GM18951 (cell line): ENCODE measurements around the gene NSD1.
A peak's percentile ranks its signal among the peaks of the same experiment; 100 is the strongest.

Source experiments
- POLR2A ChIP-seq: IDR thresholded peaks from 4 replicates; pipeline ENCODE4 v1.6.1; 2011; ENCODE audit warnings: mild to moderate bottlenecking; ENCODE audit not compliant: insufficient read length, insufficient read depth; ENCODE audit errors: extremely low read depth
- in situ Hi-C: fragments of 300-500 bp; cut with MboI; formaldehyde crosslinking; loops from one replicate; pipeline ENCODE4 v1.12.0; 2022; ENCODE audit warnings: low sequenced_read_pairs, mixed read lengths, inconsistent platforms; ENCODE audit not compliant: unreplicated experiment

Gene NSD1

GRCh38 chr5:177330991-177331842 is 197.6 kb downstream of the NSD1 start:
- TF ChIP-seq POLR2A, result peak; percentile 25

GRCh38 chr5:177332031-177332895 is 198.7 kb downstream of the NSD1 start:
- in situ Hi-C loops, result no loop called here
- TF ChIP-seq POLR2A, result no peak

More at GRCh38 chr5:177330991-177331842, 197.6 kb downstream of the NSD1 start:
- in situ Hi-C loops, result no loop called here

GRCh38 chr5:177332896-177333260 is 199.3 kb downstream of the NSD1 start:
- in situ Hi-C loops, result no loop called here
- TF ChIP-seq POLR2A, result no peak

GRCh38 chr5:177333420-177334154 is 200.0 kb downstream of the NSD1 start:
- in situ Hi-C loops, result no loop called here

GRCh38 chr5:177334155-177334551 is 200.6 kb downstream of the NSD1 start:
- in situ Hi-C loops, result no loop called here

More at GRCh38 chr5:177333420-177334154, 200.0 kb downstream of the NSD1 start:
- no peak for TF ChIP-seq POLR2A

GRCh38 chr5:177334781-177335700 is 201.5 kb downstream of the NSD1 start:
- in situ Hi-C loops, result no loop called here

More at GRCh38 chr5:177334155-177334551, 200.6 kb downstream of the NSD1 start:
- TF ChIP-seq POLR2A, result no peak

GRCh38 chr5:177335701-177336065 is 202.1 kb downstream of the NSD1 start:
- TF ChIP-seq POLR2A, result no peak
- in situ Hi-C loops, result no loop called here

More at GRCh38 chr5:177334781-177335700, 201.5 kb downstream of the NSD1 start:
- no peak for TF ChIP-seq POLR2A

GRCh38 chr5:177336112-177336511 is 202.5 kb downstream of the NSD1 start:
- in situ Hi-C loops, result no loop called here

GRCh38 chr5:177336603-177337494 is 203.3 kb downstream of the NSD1 start:
- in situ Hi-C loops, result no loop called here

More at GRCh38 chr5:177336112-177336511, 202.5 kb downstream of the NSD1 start:
- no peak for TF ChIP-seq POLR2A

GRCh38 chr5:177338251-177339106 is 204.9 kb downstream of the NSD1 start:
- no peak for TF ChIP-seq POLR2A
- in situ Hi-C loops, result no loop called here

More at GRCh38 chr5:177336603-177337494, 203.3 kb downstream of the NSD1 start:
- no peak for TF ChIP-seq POLR2A
